Fibroblast of skin of abdomen (primary cell): Measurements from ENCODE around the gene CRTC1.
"Not testable (repeated sequence)": the region's sequence is repeated elsewhere in the genome, so short reads cannot be mapped to it uniquely, and the experiment has no call there.

Experiments
- DNase-seq: peaks from one replicate; pipeline ENCODE4 v3.0.0-alpha.2; 2013

The CRTC1 gene

DNA sequence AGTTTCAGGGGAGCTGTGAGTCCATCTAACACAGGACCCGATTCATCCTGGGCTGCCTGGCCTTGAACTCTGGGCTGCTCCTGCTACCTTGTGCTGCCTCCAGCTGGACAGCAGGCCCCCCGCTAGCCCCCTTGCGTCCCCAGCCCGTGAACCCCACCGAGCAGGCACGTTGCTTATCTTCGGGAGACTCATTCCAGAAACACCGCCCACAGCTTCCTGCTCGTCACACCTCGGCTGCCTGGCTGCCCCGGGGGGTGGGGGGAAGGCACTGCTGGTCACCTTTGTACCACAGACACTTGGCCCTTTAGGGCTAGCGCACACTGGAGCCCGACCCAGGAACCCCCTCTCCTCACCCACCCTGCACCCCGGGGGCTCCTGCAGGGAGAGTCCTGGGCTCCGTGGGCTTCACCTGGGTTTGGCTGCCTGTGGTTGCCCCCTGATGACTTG, 48.1 kb downstream of the CRTC1 start:
- no peak for DNase-seq

DNA sequence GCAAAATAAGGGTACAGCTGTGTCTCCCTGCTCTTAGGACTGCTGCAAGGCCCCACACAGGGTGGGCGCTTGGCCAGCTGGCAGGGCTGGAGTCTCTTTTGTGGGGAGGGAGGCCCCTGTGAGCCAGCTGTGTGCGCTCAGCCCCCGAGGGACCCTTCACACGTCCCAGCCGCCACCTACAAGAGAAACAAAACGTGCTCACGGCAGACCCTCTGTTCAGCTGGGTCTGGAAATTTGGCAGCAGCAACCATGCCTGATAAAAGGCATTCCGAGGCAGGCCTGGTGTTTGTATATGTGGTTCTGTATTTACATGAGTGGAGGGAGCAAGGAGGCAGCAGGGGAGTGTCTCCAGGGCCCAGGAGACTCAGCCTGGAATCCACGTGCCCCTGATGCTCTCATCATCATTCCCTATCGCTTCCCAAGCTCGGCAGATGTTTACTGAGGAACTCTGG, 49.7 kb downstream of the CRTC1 start:
- peak; percentile 45 for DNase-seq

DNA sequence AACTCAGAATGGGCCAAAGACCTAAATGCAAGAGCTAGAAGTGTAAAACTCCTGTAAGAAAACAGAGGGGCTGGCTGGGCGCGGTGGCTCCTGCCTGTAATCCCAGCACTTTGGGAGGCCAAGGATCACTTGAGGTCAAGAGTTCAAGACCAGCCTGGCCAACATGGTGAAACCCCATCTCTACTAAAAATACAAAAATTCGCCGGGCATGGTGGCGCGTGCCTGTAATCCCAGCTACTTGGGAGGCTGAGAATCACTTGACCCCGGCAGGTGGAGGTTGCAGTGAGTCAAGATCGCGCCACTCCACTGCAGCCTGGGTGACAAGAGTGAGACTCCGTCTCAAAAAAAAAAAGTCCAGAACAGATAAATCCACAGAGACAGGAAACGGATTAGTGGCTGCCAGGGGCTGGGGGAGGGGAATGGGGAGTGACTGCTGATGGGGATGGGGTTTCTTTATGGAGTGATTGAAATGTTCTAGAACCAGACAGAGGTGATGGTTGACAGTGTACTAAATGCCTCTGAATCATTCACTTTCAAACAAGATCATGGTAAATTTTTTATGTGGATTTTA, 50.4 kb downstream of the CRTC1 start:
- DNase-seq: not testable (repeated sequence)

DNA sequence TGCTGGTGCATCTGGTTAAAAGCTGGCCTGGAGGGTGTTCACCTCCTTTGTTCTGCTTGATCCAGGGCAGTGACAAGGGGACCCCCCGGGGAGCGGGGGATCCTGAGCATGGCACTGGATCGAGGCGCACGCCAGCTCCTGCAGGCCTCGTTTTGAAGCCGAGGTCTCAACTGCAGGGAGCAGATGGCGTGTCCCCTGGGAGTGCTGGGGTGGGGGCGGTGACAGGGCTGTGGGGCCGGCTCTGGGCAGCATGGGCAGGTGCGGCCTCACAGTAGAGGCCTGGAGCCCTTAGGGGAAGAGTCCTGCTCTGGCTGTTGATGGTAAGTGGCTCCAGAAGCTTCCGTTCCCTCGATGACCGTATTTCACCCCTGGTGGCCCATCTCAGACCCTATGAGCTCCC, 51.8 kb downstream of the CRTC1 start:
- no peak for DNase-seq

DNA sequence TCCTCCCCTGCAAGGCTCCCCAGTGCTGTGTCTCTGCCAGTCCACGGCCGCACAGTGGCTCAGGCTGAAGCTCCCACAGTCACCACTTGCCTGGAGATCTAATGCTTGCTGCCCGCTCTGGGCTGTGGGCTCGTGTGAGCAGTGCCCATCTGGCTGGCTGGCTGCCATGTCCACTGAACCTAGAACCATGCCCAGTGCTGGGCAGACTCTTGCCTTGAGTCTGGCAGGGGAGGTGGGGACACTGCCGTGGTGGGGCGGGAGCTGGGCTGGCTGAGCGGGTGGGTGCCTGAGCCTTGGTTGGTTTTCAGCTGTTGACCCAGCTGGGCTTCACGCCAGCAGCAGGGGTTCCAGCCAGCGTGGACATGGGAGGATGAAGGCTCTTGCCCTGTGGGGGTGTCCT, 52.3 kb downstream of the CRTC1 start:
- no peak for DNase-seq

DNA sequence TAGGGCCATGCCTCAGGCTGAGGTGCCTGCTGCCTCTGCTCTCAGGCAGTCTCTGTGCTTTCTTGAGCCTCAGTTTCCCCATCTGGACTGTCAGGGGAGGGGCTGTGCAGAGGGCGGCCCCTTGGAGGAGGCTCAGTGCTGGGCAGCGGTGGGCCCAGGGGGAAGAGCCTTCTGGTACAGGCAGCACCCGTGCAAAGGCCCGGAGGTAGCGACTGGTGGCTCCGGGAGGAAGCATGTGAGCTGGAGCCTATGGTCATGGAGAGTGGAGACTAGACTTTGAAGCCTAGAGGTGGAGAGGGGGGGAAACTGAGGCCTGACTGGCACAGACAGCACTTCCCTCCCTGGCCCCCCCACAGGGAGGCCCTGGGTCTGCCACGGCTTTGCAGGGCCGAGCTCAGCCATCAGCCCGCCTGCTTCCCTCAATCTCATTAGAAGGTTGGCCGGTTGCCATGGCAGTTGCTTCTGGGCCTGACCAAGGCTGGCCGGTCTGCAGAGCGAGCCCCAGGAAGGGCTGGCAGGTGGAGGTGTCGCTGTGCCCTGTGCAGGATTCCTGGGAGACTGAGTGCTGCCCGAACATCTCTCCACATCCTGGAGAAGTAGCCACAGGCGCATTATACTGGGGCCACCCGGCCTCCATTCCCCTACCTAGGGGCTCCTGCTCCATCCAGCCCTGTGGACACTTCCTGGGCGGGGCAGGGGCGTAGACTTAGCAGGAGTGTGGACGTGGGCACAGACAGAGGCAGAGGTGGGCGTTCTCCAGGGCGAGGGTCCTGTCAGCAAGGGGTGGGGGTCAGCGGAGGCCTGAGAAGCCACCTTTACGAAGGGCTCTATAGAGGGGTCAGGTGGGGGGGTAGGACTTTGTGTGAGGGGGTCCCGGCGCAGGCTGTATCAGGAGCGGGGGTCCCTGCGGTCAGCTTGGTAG, 53.2 kb downstream of the CRTC1 start:
- no peak for DNase-seq

DNA sequence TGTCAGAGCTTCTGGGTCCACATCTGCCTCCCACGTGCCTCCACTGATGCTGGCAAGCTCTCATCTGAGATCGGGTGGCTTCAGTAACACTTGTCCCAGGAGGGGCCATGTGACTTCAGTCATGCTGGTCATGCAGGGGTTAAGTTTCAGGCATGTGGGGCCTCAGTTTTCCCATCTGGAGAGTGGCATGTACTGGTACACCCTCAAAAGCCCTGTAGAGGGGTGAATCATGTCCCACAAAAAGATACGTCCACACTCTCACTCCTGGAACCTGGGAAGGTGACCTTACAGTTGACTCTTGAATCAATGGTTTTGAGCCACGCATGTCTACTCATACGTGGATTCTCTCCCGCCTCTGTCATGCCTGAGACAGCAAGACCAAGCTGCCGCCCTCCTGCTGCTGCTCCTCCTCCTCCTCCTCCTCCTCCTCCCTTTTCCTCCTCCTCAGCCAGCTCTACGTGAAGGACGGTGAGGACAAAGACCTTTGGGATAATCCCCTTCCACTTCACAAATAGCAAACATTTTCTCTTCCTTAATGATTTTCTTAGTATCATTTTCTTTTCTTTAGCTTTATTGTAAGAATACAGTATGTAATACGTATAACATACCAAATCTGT, 54.0 kb downstream of the CRTC1 start:
- DNase-seq: no peak

DNA sequence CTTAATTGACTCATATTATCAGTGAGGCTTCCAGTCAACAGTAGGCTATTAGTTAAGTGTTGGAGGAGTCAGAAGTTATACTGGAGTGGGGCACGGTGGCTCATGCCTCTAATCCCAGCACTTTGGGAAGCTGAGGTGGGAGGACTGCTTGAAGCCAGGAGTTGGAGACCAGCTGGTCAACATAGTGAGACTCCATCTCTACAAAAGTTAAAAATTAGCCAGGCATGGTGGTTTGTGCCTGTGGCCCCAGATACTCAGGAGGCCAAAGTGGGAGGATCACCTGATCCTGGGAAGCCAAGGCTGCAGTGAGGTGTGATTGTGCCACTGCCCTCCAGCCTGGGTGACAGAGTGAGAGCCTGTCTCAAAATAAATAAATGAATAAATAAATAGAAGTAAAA, 54.5 kb downstream of the CRTC1 start:
- no peak for DNase-seq

DNA sequence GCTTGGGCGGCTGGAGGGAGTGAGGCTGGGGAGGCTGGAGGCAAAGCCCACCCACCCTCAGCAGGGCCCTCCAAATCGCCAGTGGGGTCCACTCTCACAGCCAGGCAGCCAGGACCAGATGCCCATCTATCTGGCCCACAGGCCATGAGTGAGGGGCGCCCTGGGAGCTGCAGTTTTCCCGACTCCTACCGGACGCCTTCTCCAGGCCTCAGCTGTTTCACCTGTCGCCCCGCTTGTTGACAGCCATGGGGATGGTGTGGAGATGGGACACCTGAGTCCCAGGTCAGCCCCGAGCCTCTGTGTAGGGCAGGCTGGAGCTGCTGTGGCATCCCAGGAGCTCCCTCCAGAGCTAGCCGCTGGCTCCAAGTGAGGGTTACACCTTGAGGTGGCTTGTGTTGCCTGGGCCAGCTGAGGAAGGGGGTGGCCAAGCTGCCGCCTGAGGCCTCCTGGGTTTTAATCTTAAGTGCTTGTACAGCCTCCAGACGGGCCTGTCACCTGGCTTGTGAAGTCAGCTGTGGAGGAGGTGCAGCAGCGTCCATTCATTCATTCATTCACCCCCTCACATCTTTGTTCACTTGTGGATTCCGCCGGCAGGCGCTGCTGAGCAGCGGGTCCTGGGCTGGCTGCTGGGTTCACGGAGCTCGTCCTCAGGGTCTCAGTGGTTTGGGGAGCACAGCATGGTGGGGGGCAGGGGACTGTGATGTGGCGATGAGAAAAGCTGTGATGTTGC, 55.6 kb downstream of the CRTC1 start:
- no peak for DNase-seq

DNA sequence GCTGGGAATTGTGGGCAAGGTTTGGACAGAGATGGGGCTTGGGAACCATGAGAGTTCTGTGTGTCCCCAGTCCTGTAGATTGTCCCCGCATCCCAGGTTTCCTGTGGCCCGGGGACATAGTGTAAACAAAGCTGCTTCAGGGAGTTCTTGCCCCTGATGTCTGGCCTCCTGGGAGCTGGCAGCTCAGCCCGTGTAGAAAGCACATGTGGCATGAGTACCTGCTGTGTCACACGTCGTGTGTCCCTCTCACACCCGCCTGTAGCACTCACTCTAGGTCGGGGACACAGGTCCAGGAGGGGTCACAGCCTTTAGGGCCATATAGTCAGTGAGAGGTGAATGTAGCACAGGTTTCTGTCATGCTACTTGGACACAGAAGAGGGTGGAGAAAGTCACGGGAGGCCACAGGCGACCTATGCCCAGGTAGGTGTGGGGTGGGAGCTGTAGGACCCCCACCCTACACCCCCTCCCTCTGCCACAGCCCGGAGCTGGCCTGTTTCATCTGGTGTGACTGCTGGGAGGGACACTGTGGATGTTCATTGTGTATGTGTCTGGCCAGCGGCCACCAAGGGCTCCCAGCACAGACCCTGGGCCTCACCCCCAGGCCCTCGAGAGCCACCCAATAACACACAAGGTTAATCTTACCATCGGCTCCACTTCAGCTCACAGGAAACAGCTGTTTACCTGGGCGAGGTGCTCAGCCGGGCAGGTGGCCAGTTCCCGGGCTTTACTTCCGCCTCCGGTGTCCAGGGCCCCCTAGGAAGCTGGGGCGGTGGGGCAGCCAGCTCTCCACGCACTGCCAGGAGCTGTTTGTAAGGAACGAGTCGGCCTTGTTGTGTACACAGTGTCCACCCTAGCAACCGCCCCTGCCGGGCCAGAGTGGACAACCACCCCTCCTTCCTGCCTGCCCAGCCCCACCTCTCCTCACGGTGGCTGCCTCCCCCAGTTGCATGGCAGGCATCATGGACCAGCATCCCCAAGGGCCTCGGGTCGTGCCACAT, 57.9 kb downstream of the CRTC1 start:
- DNase-seq: no peak

DNA sequence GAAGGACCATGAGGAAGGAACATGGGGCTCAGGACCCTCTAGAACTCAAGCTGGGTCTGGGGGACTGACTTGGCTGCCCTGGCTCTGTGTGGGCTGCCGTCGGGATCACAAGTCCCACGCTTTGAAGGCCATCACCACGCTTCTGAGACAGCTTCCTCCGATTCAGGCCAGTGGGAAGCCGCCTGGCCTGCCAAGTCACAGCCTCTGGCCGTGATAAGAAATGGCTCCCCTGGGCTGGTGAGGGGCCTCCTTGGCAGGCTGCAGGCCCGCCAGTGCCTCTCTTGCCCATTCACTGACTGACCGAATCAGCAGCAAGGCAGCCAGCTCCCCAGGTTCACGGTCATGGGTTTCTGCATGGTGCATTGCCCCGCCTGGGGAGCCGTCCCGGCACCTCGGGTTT, 58.8 kb downstream of the CRTC1 start:
- DNase-seq: no peak

DNA sequence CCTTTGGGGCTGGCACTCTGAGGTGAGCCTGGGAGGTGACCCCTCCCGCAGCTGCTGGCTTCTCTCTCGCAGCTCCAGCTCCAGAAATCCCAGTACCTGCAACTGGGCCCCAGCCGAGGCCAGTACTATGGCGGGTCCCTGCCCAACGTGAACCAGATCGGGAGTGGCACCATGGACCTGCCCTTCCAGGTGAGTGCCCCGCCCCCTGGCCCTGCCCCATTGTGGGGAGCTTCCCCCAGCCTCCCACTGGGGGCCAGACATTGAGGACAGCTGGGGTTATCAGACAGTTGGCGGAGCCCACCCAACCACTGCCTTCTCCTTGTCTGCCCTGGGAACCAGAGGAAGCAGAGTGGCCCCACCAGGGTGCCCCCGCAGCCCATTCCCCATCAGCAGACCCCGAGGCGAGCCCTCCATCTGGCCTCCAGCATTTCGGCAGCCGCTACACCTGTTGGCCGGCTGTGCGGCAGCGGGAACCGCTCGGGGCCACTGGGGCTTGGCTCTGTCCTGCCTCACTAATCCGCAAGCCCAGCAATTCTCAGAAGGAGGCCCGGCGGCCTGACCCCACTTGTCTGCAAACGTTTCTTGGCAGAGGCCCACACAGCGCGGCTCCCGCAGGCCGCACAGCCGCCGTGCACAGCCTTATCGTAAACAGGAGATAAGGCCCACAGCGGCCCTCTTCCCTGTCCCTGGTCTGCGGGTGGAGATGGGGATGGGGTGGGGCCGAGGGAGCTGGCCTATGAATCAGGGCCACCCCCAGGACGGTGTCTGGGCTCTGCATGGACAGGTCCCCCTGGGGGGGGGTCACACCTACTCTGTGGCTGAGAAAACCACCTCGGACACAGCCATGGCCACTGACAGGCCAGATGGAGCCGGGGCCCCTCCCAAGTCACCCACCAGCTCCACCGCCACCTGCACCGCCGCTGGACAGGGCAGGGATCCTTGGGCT, 59.6 kb downstream of the CRTC1 start:
- no peak for DNase-seq

DNA sequence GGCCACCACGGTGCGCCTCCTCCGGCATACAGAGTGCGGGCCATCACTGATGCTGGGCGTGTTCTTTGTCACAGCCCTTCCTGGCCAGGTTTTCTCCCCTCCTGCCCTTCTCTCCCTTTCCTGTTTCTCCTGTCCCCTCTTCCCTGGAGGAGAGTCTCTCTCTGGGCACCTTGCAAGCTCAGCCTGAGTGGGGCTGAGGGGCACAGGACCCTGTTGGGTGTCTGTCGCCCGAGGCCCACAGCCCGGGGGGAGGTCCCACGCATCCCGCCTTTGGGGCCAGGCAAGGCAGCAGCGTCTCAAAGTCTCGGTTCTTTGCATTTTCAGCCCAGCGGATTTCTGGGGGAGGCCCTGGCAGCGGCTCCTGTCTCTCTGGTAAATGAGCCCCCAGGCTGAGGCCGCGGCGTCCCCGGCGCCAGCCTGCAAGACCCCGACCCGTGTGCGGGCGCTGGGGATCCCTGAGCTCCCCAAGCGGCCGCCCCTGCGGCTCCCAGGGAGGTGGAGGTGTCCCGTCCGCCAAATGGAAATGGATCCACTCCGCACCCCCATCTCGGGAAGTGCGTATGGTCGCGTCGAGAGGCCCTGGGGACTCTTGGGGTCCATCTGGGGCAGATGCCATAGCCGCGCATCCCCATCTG, 60.4 kb downstream of the CRTC1 start:
- no peak for DNase-seq

DNA sequence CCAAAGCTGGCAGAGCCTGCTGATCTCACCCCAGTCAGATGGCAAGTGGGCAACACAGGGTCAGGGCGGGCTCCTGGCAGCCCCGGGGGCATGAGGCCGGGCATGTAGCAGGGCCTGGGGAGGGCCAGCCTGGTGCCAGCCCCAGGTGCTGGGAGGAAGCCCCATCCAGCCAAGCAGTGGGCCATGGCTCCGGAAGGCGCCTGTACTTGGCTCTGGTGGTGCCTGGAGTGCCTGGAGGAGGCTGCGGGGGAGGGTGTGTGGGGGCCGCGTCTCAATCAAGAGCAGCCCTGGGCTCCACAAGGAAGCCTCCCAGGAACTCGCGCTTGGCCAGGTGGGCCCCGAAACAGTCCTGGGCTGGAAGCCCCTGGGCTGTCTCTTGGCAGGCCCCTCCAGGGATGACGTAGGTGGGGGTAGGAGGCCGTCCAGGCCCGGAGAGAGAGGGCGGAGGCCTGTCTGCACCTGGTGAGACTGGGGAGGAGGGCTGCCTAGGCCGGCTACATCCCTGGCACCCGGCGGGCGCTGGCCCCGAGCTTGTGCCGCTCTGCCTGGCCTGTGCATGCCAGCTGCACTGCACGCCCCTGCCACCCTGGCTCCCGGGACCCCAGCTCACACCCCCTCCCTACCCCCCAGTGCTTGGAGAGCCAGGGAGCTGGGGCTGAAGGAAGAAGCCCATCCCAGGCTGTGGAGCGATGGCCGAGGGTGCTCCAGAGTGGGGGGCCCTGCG, 61.7 kb downstream of the CRTC1 start:
- DNase-seq: no peak

DNA sequence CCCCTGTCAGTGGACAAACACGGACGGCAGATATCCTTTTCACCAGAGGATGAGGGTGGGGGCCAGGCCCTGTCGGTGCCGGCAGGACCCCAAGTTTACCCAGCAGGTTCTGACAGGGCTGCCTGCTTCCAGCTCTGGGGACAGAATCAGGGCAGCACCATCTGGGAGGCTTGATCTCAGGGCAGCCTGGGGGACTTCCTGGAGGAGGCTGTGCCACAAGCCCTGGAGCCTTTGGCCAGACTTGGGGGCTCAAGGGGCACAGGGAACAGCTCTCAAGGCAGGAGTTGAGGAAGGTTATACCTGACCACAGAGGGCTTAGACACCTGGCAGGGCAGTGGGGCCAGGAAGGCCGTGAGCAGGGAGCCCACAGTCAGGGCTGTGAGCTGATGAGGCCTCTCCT, 62.5 kb downstream of the CRTC1 start:
- DNase-seq: no peak

DNA sequence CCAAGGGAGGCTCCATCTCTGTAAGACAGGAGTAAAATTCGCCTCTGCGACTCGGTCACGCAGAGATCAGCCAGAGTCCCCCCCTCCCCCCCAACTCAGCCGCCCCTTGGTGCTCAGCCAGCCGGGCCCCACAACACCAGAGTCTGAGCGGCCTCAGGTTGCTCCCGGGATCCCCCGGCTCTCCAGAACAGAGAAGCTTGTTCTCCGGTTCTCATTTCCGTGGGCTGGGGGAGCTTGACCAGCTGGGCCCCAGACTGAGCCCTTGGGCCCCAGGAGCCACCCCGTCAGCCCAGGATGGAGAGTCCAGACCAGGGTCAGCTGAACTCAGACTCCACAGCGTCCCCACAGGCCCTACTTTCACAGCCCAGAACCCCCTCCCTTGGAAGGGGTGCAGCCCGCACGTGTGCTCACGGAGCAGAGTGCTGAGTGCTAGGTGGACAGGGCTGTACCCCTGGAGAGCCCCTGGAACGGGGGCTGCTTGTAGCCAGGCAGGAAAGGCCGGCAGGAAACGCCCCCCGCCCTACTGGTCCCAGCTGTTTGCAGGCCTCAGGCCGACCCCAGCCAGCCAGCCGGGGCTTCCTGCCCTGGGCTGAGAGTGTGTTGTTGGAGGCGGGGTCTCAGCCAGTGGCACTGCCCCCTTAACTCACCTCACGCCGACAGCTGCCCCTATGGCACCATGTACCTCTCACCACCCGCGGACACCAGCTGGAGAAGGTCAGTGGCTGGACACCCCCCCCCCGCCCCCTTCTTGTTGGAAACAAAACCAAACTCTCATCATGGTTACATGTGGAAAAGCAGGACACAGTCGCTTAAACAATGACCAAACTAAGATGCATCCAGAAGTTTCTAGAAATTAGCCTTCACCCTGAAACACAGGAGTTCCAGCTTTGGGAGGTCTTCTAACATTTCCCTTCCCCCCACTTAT, 63.2 kb downstream of the CRTC1 start:
- DNase-seq: no peak

DNA sequence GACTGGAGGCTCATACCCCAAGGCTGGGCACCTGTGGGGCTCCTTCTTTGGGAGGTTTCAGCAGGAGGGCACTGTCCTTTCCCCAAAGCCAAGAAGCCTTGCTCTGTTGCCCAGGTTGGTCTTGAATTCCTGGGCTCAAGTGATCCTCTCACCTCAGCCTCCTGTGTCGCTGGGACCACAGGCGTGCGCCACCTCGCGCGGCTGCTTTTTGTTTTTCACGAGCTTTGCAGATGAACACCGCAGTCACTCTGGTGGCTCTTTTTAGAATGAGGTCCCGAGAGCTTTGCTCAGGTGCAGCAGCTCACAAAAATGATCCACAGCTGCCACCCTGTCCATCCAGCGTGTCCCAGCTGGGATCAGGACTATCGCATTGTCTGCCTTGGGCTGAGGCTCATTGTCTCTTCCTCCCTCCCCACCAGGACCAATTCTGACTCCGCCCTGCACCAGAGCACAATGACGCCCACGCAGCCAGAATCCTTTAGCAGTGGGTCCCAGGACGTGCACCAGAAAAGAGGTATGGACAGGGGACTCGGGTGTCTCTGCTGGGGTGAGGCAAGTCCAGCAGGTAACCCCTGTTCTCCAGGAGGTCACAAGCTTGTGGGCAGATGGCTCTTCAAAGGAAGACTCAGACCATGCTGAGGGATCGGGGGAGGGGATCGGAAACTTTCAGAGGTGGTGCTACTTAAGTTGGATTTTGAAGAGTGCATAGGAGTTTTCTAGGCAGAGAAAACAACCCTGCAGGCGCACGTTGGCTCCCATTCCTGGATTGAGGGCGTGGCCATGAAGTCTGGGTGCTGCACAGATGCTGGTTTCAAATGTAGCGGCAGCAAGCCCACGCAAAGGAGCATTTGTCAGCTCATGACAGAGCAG, 66.1 kb downstream of the CRTC1 start:
- no peak for DNase-seq
